GM18909 (cell line): ENCODE results near the gene SPACA7.
"Not testable (repeated sequence)": the region's sequence is repeated elsewhere in the genome, so short reads cannot be mapped to it uniquely, and the experiment has no call there.

Source experiments
- ATAC-seq: cut with Tn5 transposase; IDR thresholded peaks from one replicate; pipeline ENCODE4 v1.9.1; 2021; ENCODE audit warnings: mild to moderate bottlenecking; ENCODE audit not compliant: unreplicated experiment, poor library complexity

Gene SPACA7

GRCh38 chr13:112348642-112349345 is 27.4 kb upstream of the SPACA7 start:
- ATAC-seq = no peak

DNA sequence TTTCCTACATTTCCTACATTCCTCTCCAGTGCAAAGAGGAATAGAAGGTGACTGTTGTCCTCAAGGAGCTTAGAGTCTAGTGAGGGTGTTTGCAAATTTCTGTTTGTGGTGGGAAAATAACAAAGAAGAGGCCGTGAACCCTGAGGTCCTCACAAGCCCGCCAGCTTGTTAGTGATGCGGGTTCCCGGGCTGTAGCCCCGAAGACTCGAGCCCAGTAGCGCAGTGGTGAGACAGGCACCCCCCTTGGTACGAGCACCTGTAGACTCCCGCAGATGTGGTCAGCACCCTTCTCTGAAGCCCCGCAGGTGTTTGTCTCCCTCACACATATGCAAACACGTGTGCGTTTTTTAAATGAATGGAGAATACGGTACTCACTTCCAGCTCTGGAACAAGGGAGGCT is 26.5 kb upstream of the SPACA7 start:
- no peak for ATAC-seq

GRCh38 chr13:112350300-112350699 is 25.9 kb upstream of the SPACA7 start:
- no peak for ATAC-seq

GRCh38 chr13:112351825-112352224 is 24.3 kb upstream of the SPACA7 start:
- ATAC-seq = no peak

GRCh38 chr13:112353856-112354255 is 22.3 kb upstream of the SPACA7 start:
- ATAC-seq = no peak

GRCh38 chr13:112354330-112355273 is 21.6 kb upstream of the SPACA7 start:
- no peak for ATAC-seq

GRCh38 chr13:112355274-112355838 is 20.8 kb upstream of the SPACA7 start:
- no peak for ATAC-seq

- ATAC-seq = no peak
Observed at GRCh38 chr13:112356190-112356589, 20.0 kb upstream of the SPACA7 start.

GRCh38 chr13:112358156-112358555 is 18.0 kb upstream of the SPACA7 start:
- ATAC-seq = no peak

GRCh38 chr13:112362021-112362420 is 14.1 kb upstream of the SPACA7 start:
- no peak for ATAC-seq

- ATAC-seq = no peak
Observed at GRCh38 chr13:112363867-112364528, 12.2 kb upstream of the SPACA7 start.

GRCh38 chr13:112366907-112367646 is 9.1 kb upstream of the SPACA7 start:
- ATAC-seq = no peak

GRCh38 chr13:112368883-112369282 is 7.3 kb upstream of the SPACA7 start:
- no peak for ATAC-seq

DNA sequence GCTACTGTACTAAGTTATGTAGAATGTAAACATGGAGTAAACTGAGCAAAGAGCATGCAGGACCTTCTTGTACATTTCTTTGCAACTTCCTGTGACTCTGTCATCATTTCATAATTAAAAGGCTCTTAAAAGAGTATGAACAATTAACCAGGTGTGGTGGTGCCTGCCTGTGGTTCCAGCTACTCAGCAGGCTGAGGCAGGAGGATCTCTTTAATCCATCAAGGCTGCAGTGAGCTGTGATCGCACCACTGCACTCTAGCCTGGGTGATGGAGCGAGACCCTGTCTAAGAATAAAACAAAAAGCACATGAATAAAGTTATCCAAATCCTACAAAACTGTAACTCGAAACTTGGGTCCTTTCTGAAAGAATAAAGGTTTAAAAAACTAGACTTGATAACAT is 5.8 kb upstream of the SPACA7 start:
- ATAC-seq = no peak

DNA sequence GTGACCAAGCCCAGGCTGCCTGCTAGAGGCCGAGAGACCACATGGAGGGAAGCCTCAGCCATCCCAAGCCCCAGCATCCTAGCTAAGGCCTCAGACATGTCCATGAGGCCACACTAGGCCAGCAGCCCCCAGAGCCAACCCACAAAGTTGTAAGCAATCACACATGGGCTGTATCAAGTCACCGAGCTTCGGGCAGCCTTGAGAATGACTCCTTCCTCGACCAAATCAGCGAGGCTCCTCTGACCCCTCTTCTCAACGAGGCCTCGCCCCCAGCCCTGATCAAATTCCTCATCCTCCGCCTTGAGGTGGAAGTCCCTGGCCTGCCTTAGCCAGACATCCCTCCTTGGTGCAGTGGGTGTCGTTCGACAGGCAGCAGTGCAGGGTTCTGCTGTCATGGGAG is 1.9 kb upstream of the SPACA7 start:
- no peak for ATAC-seq

DNA sequence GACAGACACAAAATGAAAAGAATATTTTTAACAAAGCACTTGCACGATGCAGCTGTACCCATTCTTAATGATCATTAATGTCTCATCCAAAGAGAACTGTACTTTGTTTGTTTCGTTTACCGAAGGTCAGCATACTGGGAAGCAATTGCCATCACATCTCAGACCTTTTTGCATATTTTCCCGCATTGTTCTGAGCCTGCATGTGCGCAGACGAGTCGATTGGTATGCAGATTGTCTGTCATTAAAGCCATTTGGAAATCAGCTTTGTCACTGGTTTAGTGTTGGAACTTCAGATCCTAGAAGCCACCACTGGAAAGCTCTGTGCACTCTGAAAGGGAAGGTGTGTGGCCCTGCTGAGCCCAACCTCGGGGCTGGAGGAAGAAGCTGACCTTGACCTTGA is 15.6 kb downstream of the SPACA7 start:
- no peak for ATAC-seq

DNA sequence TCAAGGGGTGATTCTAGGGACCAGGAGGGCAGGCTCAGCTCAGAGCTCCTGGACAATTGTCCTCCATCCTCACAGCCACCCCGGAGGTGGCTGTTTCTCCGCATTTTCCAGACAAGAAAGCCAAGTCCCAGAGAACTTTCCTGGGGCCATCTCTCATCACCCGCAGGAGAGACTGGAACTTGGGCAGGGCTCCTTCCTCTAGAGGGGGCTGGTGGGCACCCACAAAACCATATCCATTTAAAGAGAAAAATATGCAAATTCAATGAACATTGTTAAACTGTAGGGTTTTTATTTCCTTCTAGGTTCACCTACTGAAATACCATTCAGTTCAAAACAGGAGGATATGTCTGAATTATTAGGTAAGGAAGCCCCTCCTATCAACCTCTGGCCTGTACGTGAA is 16.6 kb downstream of the SPACA7 start:
- no peak for ATAC-seq

- ATAC-seq = not testable (repeated sequence)
Observed at GRCh38 chr13:112395022-112395421, 18.9 kb downstream of the SPACA7 start.

GRCh38 chr13:112395941-112396340 is 19.8 kb downstream of the SPACA7 start:
- not testable (repeated sequence) for ATAC-seq

GRCh38 chr13:112397108-112397507 is 21.0 kb downstream of the SPACA7 start:
- ATAC-seq = no peak
